Natural killer cell (primary cell): ENCODE results near the gene BOD1L2. TPM values are rescaled to one million over a fixed set of nuclear protein-coding genes. Genes with fewer than 3 reads are reported as not detected.

Experiments
- ATAC-seq, 3 donors: fragments of 150-1000 bp in 2 of 3; fragments of 200-7000 bp in 1 of 3; cut with Tn5 transposase; 1 replicate in 1 of 3; 2 replicates in 2 of 3; pipeline ENCODE4 v1.10.0; 2021; ENCODE audit warnings: mild to moderate bottlenecking in 2 of 3, moderate library complexity in 2 of 3
- DNase-seq, 2 donors: peaks; one replicate each; pipeline versions ENCODE4 v3.0.0 to v3.0.0-alpha.2; 2013 to 2021; ENCODE audit warnings: mixed read lengths in 1 of 2
- H3K27ac ChIP-seq: one replicate; pipeline ENCODE4 v1.5.1; 2013; ENCODE audit warnings: mild to moderate bottlenecking, low read length
- H3K27me3 ChIP-seq: one replicate; pipeline ENCODE4 v1.6.1; 2013; ENCODE audit warnings: low read length; ENCODE audit not compliant: control insufficient read depth, insufficient read depth
- H3K36me3 ChIP-seq: one replicate; pipeline ENCODE4 v1.6.1; 2013; ENCODE audit warnings: low read length; ENCODE audit not compliant: control insufficient read depth, insufficient read depth
- H3K4me1 ChIP-seq: one replicate; pipeline ENCODE4 v1.6.1; 2013; ENCODE audit warnings: low read length; ENCODE audit not compliant: control insufficient read depth, insufficient read depth
- H3K4me3 ChIP-seq: one replicate; pipeline ENCODE4 v1.5.1; 2013; ENCODE audit warnings: low read length
- H3K9me3 ChIP-seq: one replicate; pipeline ENCODE4 v1.6.1; 2013; ENCODE audit warnings: low read length; ENCODE audit not compliant: control insufficient read depth, insufficient read depth
- H3K27ac Mint-ChIP-seq, 2 donors: one replicate each; pipeline ENCODE4 v1.8.0; 2022; ENCODE audit warnings: mild to moderate bottlenecking in 2 of 2, mixed read lengths in 2 of 2, moderate library complexity in 1 of 2
- H3K27me3 Mint-ChIP-seq, 2 donors: one replicate each; pipeline ENCODE4 v1.8.0; 2022; ENCODE audit warnings: low read depth in 2 of 2, mixed read lengths in 2 of 2
- H3K36me3 Mint-ChIP-seq: one replicate; pipeline ENCODE4 v1.8.0; 2022; ENCODE audit warnings: mixed read lengths
- H3K4me1 Mint-ChIP-seq, 2 donors: one replicate each; pipeline ENCODE4 v1.8.0; 2022; ENCODE audit warnings: mixed read lengths in 2 of 2
- H3K4me3 Mint-ChIP-seq: one replicate; pipeline ENCODE4 v1.8.0; 2022; ENCODE audit warnings: mild to moderate bottlenecking, moderate library complexity, mixed read lengths
- H3K9me3 Mint-ChIP-seq, 2 donors: one replicate each; pipeline ENCODE4 v1.8.0; 2022; ENCODE audit warnings: mixed read lengths in 2 of 2
- WGBS: methylation state at CpG from one replicate; pipeline ENCODE4 v1.1.7; 2013; ENCODE audit warnings: missing lambda C conversion rate; ENCODE audit not compliant: insufficient coverage; 5-methylcytosine and 5-hydroxymethylcytosine counted together
- intact Hi-C: fragments of 100-400 bp; cut with micrococcal nuclease; formaldehyde crosslinking; loops from one replicate; pipeline ENCODE4 v1.14.2; 2022
- total RNA-seq, 4 donors: library from RNA; stranded (reverse); fragments of 120-200 nt in 1 of 4; gene quantifications; one replicate each; pipeline versions ENCODE4 v1.2.3 to v1.2.4, GENCODE V29; 2013 to 2022
- TF ChIP-seq, protein P1 (sequence below): fragments of 200-600 bp; IDR thresholded peaks from one replicate; pipeline ENCODE4 v1.8.0; 2022; ENCODE audit warnings: antibody characterized with exemption

The BOD1L2 gene
- total RNA-seq, 3 donors from 2014 or later (not counting 1 experiment from before 2014, with no cell fraction given) = not detected

DNA sequence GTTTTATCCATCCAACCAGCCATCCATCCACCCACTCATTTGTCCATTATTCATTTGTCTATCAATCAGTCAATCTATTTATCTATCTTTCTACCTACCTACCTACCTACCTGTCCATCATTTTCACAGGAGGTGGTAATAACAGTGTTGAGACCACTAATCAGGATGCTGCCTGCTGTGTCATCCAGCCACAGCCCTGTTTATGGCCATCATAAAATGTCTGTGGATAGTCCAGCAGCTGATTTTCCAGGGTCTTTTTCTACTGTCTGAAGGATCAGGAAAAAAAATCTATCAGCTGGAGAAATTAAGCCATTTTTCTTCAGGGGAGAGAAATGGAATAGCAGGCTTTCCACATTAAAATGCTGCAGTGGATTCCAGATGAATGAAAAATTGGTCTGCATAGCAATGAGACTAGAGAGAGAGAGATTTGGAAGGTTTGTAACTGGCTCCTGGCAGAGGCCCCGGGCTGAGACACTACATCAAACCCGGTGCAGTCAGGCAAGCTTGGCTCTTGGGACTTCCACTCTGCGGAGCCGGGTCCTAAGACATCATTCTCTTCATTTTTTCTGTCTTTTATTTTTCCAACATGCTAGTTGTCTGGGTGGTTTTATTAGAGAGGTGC, 33.0 kb upstream of the BOD1L2 start:
- H3K9me3 ChIP-seq = no peaks in the 10 kb centered on the region
- no peaks in the 10 kb centered on the region for H3K27me3 ChIP-seq
- H3K4me3 ChIP-seq = no peak overlapping the region
- Mint-ChIP-seq H3K4me1 (no peaks in the 10 kb centered on the region), H3K9me3 (no peaks in the 10 kb centered on the region), H3K36me3 (no peaks in the 10 kb centered on the region), H3K4me3 (no peak overlapping the region), H3K27me3 (peaks cover 0 to 4% of the 10 kb centered on the region in 2 donors), H3K27ac (no peak overlapping the region)
- TF ChIP-seq, protein P1, sequence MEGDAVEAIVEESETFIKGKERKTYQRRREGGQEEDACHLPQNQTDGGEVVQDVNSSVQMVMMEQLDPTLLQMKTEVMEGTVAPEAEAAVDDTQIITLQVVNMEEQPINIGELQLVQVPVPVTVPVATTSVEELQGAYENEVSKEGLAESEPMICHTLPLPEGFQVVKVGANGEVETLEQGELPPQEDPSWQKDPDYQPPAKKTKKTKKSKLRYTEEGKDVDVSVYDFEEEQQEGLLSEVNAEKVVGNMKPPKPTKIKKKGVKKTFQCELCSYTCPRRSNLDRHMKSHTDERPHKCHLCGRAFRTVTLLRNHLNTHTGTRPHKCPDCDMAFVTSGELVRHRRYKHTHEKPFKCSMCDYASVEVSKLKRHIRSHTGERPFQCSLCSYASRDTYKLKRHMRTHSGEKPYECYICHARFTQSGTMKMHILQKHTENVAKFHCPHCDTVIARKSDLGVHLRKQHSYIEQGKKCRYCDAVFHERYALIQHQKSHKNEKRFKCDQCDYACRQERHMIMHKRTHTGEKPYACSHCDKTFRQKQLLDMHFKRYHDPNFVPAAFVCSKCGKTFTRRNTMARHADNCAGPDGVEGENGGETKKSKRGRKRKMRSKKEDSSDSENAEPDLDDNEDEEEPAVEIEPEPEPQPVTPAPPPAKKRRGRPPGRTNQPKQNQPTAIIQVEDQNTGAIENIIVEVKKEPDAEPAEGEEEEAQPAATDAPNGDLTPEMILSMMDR = no peak
- H3K4me1 ChIP-seq = no peaks in the 10 kb centered on the region
- intact Hi-C loops = no loop called here
- H3K36me3 ChIP-seq = no peaks in the 10 kb centered on the region
- 84% methylated on average over 2 of the region's 4 CpGs for WGBS
- ATAC-seq = no peak
- DNase-seq = no peak
- no peak overlapping the region for H3K27ac ChIP-seq

DNA sequence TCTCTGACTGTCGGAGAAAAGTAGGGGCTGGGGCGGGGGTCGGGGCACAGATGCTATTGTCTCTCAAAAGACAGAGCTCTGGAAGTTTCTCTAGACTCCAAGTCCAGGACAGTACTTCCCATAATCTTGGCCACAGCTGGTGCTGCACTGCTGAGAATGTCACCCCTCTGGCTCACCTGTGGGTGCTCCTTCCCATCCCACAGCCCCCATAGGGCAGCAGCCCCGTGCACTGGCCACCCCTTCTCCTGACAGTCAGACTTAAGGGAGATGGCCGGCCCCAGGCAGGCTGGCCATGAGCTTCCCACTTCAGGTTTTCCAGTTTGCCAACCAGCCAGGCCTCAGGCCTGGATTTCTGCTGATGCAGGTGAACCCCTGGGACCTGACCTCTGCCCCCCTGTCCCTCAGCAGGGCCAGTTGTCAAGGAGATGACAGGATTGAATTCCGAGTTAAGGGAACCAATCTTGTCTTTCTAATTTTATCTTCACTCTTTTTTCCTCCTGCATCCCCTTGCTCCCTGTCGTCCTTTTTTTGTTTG, 30.2 kb upstream of the BOD1L2 start:
- no peaks in the 10 kb centered on the region for H3K9me3 ChIP-seq
- intact Hi-C loops = no loop called here
- no peak for DNase-seq
- H3K27me3 Mint-ChIP-seq = peaks cover 0 to 9% of the 10 kb centered on the region in 2 donors
- no peak overlapping the region for H3K4me3 Mint-ChIP-seq
- no peaks in the 10 kb centered on the region for H3K36me3 ChIP-seq
- H3K4me1 ChIP-seq = no peaks in the 10 kb centered on the region
- ATAC-seq = no peak
- H3K36me3 Mint-ChIP-seq = no peaks in the 10 kb centered on the region
- WGBS = 89% methylated on average over 6 of the region's 7 CpGs
- H3K4me3 ChIP-seq = no peak overlapping the region
- no peaks in the 10 kb centered on the region for H3K9me3 Mint-ChIP-seq
- TF ChIP-seq, protein P1 = no peak
- H3K27ac ChIP-seq = no peak overlapping the region
- H3K4me1 Mint-ChIP-seq = no peaks in the 10 kb centered on the region
- no peaks in the 10 kb centered on the region for H3K27me3 ChIP-seq
- H3K27ac Mint-ChIP-seq = no peak overlapping the region

DNA sequence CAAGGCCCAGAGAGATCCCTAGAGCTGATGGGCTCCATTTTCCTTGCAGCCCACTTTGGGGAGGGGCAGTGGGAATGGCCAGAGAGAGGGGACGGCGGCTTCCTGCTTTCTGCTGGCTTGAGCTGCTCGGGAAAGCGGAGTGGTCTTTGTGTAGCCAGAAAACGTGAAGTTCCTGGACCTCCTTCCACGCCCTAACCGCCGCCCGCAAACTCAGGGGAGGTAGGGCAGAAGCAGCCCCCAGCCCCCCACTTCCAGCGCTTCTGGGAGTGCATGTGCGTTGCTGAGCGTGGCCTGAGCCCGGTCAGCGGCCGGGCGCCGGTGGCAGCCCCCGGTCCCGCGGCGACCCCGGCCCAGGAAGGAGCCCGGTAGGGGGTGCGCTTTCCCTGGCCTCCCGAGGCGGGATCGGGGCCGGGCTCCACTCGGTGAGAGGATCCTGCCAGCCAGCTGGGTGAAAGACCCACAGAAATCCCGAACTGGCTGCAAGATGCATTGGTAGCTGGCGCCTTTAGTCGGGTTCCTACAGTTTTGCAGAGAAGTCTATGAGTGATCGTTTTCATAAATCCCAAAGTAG, 25.3 kb upstream of the BOD1L2 start:
- no peak for DNase-seq
- 13% methylated on average over 33 of the region's 33 CpGs for WGBS
- Mint-ChIP-seq H3K4me1 (no peaks in the 10 kb centered on the region), H3K9me3 (no peaks in the 10 kb centered on the region), H3K4me3 (no peak overlapping the region), H3K27ac (no peak overlapping the region), H3K27me3 (peaks cover 16 to 22% of the 10 kb centered on the region in 2 donors), H3K36me3 (no peaks in the 10 kb centered on the region)
- ATAC-seq = no peak
- intact Hi-C loops = no loop called here
- no peaks in the 10 kb centered on the region for H3K9me3 ChIP-seq
- no peaks in the 10 kb centered on the region for H3K4me1 ChIP-seq
- TF ChIP-seq, protein P1 = no peak
- H3K36me3 ChIP-seq = no peaks in the 10 kb centered on the region
- no peak overlapping the region for H3K4me3 ChIP-seq
- no peaks in the 10 kb centered on the region for H3K27me3 ChIP-seq
- no peak overlapping the region for H3K27ac ChIP-seq
